ENCODE results near the gene CRHBP.
"Not testable (repeated sequence)": the region's sequence is repeated elsewhere in the genome, so short reads cannot be mapped to it uniquely, and the experiment has no call there.

Gene CRHBP

GRCh38 chr5:76978869-76979268 lies 26.0 kb downstream of the CRHBP start:
- DNase-seq (ENCODE audit: extremely low spot score) = no peak
- TF ChIP-seq, protein P1, sequence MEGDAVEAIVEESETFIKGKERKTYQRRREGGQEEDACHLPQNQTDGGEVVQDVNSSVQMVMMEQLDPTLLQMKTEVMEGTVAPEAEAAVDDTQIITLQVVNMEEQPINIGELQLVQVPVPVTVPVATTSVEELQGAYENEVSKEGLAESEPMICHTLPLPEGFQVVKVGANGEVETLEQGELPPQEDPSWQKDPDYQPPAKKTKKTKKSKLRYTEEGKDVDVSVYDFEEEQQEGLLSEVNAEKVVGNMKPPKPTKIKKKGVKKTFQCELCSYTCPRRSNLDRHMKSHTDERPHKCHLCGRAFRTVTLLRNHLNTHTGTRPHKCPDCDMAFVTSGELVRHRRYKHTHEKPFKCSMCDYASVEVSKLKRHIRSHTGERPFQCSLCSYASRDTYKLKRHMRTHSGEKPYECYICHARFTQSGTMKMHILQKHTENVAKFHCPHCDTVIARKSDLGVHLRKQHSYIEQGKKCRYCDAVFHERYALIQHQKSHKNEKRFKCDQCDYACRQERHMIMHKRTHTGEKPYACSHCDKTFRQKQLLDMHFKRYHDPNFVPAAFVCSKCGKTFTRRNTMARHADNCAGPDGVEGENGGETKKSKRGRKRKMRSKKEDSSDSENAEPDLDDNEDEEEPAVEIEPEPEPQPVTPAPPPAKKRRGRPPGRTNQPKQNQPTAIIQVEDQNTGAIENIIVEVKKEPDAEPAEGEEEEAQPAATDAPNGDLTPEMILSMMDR (IDR thresholded peaks at IDR 0.05; ENCODE audit: control extremely low read depth, extremely low read depth, low read depth, missing control alignments) = no peak
- ChIA-PET CTCF (no interaction called here), POLR2A (no interaction called here)

GRCh38 chr5:76980518-76981144 lies 27.8 kb downstream of the CRHBP start:
- TF ChIP-seq, protein P1 (IDR thresholded peaks at IDR 0.05; ENCODE audit: control extremely low read depth, extremely low read depth, low read depth, missing control alignments) = no peak
- ChIA-PET CTCF (no interaction called here), POLR2A (no interaction called here)
- no peak for DNase-seq (ENCODE audit: extremely low spot score)

DNA sequence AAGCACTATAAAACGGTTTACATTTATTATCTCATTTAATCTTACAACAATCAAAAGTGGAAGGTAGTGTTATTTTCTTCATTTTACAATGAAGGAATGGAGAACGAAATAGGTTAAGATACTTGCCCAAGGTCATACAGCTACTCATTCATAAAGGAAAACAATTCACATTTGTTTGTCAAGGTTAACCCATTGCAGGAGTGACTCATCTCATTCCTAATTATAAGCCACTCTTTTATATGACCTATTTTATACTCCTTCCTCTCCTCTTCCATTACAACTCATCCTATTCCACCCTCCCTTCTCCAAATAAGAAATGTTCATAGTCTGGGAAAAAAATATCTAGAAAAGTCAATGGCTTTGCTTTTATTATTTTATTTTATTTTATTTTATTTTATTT lies 29.6 kb downstream of the CRHBP start:
- POLR2A ChIA-PET = no interaction called here
- TF ChIP-seq, protein P1 (IDR thresholded peaks at IDR 0.05; ENCODE audit: control extremely low read depth, extremely low read depth, low read depth, missing control alignments) = no peak
- CTCF ChIA-PET = no interaction called here
- no peak for DNase-seq (ENCODE audit: extremely low spot score)

- CTCF ChIA-PET = no interaction called here
- POLR2A ChIA-PET = no interaction called here
- DNase-seq (ENCODE audit: extremely low spot score) = no peak
- TF ChIP-seq, protein P1 (IDR thresholded peaks at IDR 0.05; ENCODE audit: control extremely low read depth, extremely low read depth, low read depth, missing control alignments) = no peak
Observed at GRCh38 chr5:76983468-76983867, 30.6 kb downstream of the CRHBP start.

GRCh38 chr5:76986825-76987526 lies 34.1 kb downstream of the CRHBP start:
- ChIA-PET CTCF (interaction anchor here (0.8 to 1.4 kb wide), 3 partner anchors 9 to 136 kb away, joined by 3 read pairs; no protein-coding TSS in a partner anchor), POLR2A (no interaction called here)
- DNase-seq (ENCODE audit: extremely low spot score) = no peak

GRCh38 chr5:76990899-76991459 lies 38.1 kb downstream of the CRHBP start:
- CTCF ChIA-PET = no interaction called here
- POLR2A ChIA-PET = no interaction called here
- no peak for DNase-seq (ENCODE audit: extremely low spot score)
- TF ChIP-seq, protein P1 (IDR thresholded peaks at IDR 0.05; ENCODE audit: control extremely low read depth, extremely low read depth, low read depth, missing control alignments) = no peak

More at GRCh38 chr5:76986825-76987526, 34.1 kb downstream of the CRHBP start:
- TF ChIP-seq, protein P1 (IDR thresholded peaks at IDR 0.05; ENCODE audit: control extremely low read depth, extremely low read depth, low read depth, missing control alignments) = no peak

DNA sequence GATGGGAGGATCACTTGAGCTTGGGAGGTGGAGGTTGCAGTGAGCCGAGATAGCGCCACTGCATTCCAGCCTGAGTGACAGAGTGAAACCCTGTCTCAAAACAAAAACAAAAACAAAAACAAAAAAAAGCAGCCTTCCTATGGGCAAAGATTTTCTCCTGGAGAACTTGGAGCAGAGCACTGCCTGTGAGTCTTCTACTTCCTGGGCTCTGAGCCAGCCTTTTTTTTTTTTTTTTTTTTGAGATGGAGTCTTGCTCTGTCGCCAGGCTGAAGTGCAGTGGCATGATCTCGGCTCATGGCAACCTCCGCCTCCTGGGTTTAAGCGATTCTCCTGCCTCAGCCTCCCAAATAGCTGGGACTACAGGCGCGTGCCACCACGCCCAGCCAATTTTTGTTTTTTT lies 40.6 kb downstream of the CRHBP start:
- CTCF ChIA-PET; DNase-seq (ENCODE audit: extremely low spot score); POLR2A ChIA-PET: not testable (repeated sequence)

Data from GM10248 (cell line).